Stimulated activated CD8-positive, alpha-beta memory T cell treated with anti-CD3 and anti-CD28 coated beads, Interleukin-15, amount 100 ng/mL, for 4 hours (primary cell): ENCODE measurements around the gene CDH20.

Source experiments
- DNase-seq, 2 donors: peaks; one replicate each; pipeline ENCODE4 v3.0.0-alpha.2; 2020; ENCODE audit warnings: low read depth in 2 of 2

The CDH20 gene

GRCh38 chr18:61426492-61427053 lies 93.3 kb downstream of the CDH20 start:
- DNase-seq = no peak

GRCh38 chr18:61428266-61428665 lies 95.0 kb downstream of the CDH20 start:
- no peak for DNase-seq

GRCh38 chr18:61432590-61432989 lies 99.4 kb downstream of the CDH20 start:
- no peak for DNase-seq

- no peak for DNase-seq
Measured at GRCh38 chr18:61435064-61435652, 101.9 kb downstream of the CDH20 start.

- DNase-seq = no peak
Measured at GRCh38 chr18:61443081-61443725, 110.0 kb downstream of the CDH20 start.

GRCh38 chr18:61448316-61448715 lies 115.1 kb downstream of the CDH20 start:
- no peak for DNase-seq

GRCh38 chr18:61459896-61460648 lies 126.8 kb downstream of the CDH20 start:
- no peak for DNase-seq

- no peak for DNase-seq
Measured at GRCh38 chr18:61464551-61465142, 131.4 kb downstream of the CDH20 start.

- no peak for DNase-seq
Measured at GRCh38 chr18:61466736-61467135, 133.5 kb downstream of the CDH20 start.

- no peak for DNase-seq
Measured at GRCh38 chr18:61470031-61470674, 136.9 kb downstream of the CDH20 start.

- no peak for DNase-seq
Measured at GRCh38 chr18:61471541-61471940, 138.3 kb downstream of the CDH20 start.

- no peak for DNase-seq
Measured at GRCh38 chr18:61471942-61472341, 138.7 kb downstream of the CDH20 start.

- DNase-seq = no peak
Measured at GRCh38 chr18:61474341-61474740, 141.1 kb downstream of the CDH20 start.

- DNase-seq = no peak
Measured at GRCh38 chr18:61474918-61475317, 141.7 kb downstream of the CDH20 start.

- DNase-seq = no peak
Measured at GRCh38 chr18:61475931-61476330, 142.7 kb downstream of the CDH20 start.

GRCh38 chr18:61489334-61489733 lies 156.1 kb downstream of the CDH20 start:
- DNase-seq = no peak

GRCh38 chr18:61496374-61496773 lies 163.1 kb downstream of the CDH20 start:
- no peak for DNase-seq

GRCh38 chr18:61497422-61497821 lies 164.2 kb downstream of the CDH20 start:
- no peak for DNase-seq

- DNase-seq = no peak
Measured at GRCh38 chr18:61502472-61502871, 169.2 kb downstream of the CDH20 start.

GRCh38 chr18:61503688-61504087 lies 170.5 kb downstream of the CDH20 start:
- DNase-seq = no peak

- DNase-seq = no peak
Measured at GRCh38 chr18:61528961-61529360, 195.7 kb downstream of the CDH20 start.

GRCh38 chr18:61530681-61531080 lies 197.5 kb downstream of the CDH20 start:
- no peak for DNase-seq
